HG03378 (cell line): Measurements from ENCODE around the gene ZDHHC1.
"Not testable (repeated sequence)": the region's sequence is repeated elsewhere in the genome, so short reads cannot be mapped to it uniquely, and the experiment has no call there.

Experiments
- ATAC-seq: cut with Tn5 transposase; IDR thresholded peaks from one replicate; pipeline ENCODE4 v1.9.1; 2021; ENCODE audit warnings: mild to moderate bottlenecking, moderate library complexity; ENCODE audit not compliant: unreplicated experiment

ZDHHC1 gene

DNA sequence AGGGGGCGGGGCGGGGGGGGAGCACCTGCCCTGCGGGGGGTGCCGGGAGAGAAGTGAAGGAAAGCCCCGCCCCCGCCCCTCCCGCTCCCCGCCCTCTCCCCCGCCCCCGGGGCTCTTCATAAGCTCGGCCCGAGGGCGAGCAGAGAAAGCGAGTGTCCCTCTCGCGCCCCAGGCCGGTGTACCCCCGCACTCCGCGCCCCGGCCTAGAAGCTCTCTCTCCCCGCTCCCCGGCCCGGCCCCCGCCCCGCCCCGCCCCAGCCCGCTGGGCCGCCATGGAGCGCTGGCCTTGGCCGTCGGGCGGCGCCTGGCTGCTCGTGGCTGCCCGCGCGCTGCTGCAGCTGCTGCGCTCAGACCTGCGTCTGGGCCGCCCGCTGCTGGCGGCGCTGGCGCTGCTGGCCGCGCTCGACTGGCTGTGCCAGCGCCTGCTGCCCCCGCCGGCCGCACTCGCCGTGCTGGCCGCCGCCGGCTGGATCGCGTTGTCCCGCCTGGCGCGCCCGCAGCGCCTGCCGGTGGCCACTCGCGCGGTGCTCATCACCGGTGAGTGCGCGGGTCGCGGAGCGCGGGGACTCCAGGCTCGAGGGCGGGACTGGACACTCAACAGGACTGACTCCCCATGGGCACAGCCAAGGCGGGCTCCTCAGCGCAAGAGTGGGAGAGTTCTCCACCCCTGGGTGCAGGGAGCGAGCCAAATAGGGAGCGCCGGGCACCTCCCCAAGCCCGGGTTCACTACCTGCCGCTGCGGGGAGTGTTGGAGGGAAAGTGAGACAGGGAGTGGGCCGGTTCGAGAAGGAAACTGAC is 14.9 kb upstream of the ZDHHC1 start, which contains the start of gene HSD11B2:
HSD11B2 (plus strand) TSS at position 145 of the 798 bp plus-strand sequence; CDS start at position 273, 128 bp downstream.
- ATAC-seq: no peak

DNA sequence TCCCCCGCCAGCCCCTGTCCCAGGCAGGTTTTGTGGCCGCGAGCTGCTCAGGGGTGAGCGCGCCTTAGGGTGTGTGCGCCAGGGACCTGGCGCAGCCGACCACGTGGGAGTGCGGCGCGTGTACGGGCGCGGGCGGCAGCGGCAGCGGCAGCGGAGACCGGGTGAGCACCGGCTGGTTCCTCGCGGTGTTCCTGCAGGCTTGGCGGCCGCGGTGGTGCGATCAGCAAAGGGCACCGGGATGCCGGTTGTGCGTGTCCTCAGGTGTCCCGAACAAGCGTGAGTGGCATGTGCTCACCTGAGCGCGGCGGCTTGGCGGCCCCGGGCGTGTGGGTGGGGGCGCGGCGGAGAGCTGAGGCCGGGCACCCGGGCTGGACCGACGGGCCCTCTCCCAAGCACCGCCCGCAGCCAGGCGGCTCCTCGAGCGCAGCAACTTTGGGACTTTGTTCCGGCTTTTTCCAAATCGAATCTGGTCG is 14.3 kb upstream of the ZDHHC1 start:
- no peak for ATAC-seq

DNA sequence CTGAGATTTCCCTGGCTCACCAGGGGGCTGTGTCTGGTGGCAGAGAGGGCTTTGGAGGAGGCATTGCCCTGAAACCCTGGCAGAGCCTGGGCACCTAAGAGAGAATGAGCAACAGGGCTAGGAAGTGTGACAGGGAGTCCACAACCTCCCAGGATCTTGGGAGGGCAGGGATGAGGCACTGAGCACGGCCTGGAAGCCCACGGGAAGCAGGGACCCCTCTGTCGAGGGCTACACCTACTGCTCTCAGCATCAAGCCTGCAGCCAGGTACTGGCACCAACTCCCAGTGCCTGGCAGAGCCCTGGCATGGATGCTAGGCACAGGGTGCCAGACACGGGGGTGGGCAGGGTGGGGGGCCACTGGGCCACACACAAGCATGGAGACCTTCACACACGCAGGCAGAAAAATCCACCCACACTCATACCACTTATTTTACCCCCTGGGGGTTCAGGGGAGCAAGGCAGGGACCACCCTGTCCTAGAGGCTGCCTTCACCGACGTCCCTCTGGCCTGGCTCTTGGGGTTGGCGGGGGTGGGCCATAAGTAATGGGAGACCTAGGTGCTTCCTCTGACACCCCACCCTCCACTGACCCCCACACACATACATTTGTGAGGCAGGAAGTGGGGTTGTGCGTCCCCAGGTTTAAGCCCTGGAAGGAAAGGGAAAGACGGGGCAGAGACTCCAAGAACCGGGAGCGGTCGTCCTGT is 13.7 kb upstream of the ZDHHC1 start:
- ATAC-seq: no peak

DNA sequence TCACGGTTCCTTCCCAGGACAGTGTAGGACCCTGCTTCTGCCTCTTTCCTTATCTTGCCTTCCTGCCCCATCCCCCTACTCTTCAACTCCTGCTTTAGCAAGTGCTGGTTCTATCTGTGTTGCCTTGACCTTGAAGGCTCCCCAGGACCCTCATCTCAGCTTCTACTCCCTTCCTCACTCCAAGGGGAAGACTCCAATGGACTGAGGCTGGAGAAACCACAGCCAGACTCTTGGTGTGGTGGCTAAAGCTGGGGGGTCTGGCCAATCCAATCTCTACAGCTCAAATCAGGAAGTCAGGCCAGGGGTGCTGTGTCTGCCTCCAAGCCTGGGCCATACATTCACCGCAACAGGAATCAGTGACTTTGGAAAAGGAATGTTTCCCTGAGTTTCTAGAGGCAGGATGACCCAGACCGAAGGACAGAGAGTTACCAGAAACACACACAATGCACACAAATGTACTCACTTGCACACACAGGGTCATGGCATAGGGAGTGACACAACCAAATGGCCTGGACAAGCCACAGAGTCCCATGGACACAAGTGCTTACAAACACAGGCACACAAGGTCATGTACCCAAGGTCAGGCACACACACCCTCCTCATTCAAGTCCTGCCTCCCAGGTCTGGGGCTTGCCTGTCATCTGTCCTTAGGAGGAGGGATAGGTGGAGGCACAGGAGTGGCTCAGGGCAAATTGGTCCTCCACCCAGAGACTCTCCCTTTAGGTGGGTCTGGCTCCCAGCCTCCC is 12.9 kb upstream of the ZDHHC1 start:
- no peak for ATAC-seq

DNA sequence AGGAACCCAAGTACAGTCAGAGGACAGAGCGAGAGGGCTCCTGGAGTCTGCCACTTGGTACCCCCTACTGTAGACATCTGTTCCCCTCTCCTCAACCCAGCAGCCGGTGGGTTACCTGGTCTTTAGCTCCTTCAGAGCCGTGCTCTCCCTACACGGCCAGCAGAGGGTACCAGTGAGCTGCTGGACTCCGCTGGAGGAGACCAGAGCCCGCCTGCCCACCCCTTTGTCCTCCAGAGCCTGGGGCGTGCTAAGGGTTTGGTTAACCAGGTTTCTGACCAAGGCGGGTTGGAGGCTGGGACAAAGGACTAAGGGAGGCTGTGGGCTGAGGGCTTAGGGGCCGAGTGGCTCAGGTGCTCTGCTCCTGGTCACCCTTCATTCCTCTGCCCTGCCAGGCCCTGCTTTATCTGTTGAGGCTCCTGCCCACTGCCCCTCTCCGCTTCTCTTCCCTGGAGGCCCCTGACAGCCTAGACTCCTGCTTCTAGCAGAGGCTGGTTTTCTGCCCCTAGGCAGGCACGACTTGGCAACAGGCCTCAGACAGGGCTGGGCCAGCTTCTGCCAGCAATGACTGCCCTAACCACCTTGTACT is 12.0 kb upstream of the ZDHHC1 start:
- no peak for ATAC-seq

DNA sequence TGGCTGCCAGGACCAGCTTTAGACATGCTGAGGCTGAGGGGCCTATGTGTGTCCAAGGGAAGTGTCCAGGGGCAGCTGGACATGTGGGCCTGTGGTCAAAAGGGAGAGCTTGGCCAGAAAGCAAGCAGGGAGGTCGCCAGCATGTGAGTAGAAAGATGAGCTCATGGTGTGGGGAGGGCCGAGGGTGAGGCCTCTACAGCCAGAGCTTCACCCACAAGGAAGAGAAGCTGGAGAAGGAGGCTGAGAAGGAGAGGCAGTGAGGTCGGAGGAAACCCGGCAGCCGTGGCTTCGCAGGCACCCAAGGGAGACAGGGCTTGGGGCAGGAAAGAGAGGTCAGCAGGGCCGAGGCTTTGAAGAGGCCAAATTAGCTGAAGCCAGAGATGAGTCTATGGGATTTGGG is 10.7 kb upstream of the ZDHHC1 start:
- ATAC-seq: no peak

DNA sequence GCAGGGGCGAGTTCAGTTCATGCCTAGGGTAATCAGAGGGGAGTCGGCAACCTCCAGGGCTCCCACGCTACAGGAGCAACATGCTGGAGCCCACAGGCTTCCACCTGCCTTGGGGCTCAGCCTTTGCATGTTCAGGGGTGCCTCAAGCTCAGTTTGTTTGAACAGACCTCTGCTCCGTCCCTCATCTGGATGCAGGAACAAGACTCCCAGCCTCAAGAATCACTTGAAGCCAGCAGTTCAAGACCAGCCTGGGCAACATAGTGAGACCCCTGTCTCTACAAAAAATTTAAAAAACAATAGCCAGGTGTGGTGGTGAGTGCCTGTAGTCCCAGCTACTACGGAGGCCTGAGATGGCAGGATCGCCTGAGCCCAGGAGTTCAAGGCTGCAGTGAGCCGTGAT is 9.7 kb upstream of the ZDHHC1 start:
- ATAC-seq: no peak

DNA sequence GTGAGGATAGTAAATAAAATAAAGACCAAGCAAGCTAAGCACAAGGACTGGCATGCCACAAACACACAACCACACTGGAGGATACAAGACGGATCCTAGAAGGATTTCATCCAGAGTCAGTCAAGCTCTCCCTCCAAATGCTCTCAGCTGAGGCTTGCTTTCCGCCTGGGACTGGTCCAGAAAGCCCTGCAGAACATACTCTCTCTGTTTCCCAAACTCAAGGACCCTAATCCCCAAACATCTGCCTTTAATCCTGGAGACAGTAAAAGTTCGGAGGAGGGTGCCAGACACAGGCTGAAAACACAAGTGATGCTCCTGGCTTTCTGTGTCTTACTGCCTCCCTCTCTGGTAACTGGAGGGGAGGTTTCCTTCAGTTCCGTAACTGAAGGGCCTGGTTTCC is 9.3 kb upstream of the ZDHHC1 start:
- ATAC-seq: no peak

DNA sequence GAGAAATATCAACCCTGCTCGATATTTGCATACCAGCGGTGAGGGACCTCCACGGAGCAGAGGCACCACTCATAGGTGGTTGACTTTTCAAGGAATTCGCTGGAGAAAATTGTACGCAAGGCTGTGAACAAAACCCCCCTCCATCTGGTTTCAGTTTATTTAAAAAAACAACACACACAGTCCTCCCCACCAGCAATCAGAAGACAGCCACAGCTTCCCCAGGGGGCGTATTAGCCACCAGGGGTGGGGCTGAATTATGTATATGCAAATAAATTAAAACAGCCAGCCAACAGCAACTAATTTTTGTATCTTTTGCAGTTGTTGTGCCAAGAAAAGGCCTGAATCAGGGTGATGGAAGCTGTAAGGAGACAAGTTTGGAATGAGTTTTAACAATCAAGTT is 8.8 kb upstream of the ZDHHC1 start:
- no peak for ATAC-seq

DNA sequence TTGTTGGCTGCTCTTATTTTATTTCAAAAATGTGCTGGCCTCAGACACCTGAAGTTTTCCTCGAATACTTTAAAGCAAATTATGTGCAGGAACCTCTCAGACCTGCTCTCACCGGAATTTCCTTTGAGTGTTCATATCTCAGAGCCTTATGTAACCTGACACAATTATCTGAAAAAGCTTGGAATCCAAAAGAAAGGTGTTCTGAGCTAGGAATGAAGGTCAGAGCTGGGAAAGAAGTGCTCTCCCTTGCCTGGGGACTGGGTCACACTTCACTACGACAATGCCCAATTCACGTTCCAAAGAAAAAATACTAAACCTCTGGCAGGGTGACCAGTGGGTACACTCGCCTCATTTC is 8.0 kb upstream of the ZDHHC1 start:
- ATAC-seq: no peak

DNA sequence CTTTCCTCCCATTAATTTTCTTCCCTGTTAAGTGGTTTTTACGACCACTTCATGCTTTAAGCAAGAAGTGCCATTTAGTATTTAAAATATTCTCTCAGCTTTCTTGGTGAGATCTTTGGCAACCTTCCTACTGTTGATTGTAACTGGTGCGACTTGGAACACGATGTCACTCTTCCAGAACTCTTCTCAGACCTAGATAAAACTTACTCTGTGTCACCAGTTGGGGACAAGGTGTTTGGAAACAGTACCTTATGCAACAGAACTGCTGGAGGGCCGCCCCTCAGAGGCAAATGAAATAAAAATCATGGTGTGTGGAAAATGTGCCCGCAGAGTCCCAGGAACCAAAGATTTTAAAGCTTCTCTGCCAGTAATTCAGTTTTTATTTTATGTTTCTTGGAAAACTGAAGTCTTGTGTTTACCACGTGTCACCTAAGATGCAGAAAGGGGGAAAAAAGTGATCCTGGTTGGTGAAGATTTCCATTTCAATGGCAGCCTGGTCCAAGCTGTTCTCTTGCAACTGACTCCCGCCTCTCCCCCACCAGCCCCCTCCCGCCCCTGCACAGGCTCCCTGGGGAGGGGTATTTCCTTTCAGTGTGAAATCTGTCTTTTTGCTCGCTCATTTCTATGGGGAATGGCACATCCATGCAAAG is 7.5 kb upstream of the ZDHHC1 start:
- no peak for ATAC-seq

DNA sequence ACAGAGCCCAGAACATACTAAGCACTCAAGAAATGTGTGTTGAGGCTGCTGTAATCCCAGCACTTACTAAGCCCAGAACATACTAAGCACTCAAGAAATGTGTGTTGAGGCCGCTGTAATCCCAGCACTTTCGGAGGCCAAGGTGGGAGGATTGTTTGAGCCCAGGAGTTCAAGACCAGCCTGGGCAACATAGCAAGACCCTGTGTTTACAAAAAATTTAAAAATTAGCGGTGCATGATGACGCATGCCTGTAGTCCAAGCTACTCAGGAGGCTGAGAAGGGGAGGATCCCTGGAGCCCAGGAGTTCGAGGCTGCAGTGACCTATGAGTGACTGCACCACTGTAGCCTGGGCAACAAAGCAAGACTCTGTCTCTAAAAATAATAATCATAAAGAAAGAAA is 6.7 kb upstream of the ZDHHC1 start:
- ATAC-seq: no peak

DNA sequence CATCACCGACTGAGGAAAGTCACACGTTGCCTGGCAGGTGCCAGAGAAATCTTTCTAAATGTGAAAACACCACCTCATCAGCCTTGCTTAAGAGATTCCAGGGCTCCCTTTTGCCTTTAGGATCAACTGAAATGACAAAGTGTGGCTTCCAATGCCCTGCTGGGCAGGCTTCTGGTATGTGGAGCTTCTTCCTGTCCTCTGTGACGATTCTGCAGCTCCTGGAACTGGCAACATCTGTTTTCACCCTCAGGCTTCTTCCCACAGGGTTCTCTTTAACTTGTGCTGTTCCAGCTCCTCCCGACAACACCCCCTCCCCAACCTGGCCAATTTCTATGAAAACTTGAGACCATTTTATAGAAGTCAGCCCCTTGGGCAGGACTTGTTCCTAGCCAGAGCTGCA is 4.8 kb upstream of the ZDHHC1 start:
- ATAC-seq: no peak

DNA sequence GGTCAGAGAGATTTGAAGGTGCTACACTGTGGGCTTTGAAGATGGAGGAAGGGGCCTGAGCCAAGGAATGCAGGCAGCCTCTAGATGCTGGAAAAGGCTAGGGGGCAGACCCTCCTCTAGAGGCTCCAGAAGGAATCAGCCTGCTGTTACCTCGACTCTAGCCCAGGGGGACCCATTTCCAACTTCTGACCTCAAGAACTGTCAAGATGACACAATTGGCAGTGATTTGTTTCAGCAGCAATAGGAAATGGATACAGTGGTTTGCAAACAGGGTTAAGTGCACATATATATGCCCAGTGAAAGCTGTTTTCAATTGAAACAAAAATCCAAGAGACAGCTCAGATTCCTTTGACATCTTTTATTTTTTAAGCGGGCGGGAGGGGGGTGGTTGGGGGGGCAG is 3.7 kb upstream of the ZDHHC1 start:
- ATAC-seq: no peak

DNA sequence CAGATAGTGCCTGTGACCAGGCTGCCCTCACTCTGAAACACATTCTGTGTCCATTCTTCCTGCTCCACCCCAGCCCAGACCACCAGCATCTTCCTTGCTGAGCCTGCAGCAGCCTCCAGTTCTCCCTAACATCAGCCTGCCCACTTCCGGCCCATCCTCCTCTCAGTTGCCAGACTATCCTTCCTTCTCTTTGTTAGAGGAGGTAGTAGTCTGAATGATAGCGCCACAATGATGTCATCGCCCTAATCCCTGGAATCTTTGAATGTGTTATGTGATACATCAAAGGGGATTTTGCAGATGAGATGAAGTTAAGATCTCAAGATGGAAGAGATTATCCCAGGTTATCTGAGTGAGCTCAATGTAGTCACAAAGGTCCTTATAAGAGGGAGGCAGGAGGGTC is 3.2 kb upstream of the ZDHHC1 start:
- no peak for ATAC-seq

DNA sequence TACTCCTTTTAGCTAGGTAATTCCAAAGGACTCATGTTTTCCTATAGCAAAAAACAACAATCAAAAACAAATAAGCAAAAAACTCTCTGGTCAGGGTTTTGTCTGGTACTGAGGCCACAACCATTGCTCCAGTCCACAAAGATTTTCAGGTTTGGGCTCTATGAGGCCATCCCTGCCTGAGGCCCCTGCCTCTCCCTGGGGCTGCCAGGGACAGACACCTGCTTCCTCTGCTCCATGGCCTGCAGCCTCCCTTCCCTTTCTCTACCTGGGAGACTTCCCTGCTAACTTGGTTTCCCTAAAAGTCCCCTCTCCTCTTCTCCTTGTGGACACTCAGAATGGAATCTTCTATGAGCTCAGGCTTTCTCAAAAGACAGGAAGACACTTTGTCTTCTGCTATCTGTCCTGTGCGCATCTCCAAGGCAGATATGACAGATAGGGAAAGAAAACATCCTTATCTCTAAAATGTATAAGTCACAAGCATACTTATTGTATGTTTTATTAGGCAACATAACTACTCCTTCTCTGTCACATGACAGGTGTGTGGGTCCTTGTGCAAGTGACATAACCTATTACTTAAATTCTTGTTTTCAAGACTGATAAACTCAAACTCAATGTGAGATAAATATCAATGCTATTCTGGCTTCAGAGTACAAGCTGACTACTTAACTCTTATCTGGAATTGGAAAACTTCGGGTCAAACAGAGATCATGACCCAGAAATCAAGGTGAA is 1.2 kb upstream of the ZDHHC1 start:
- ATAC-seq: no peak

DNA sequence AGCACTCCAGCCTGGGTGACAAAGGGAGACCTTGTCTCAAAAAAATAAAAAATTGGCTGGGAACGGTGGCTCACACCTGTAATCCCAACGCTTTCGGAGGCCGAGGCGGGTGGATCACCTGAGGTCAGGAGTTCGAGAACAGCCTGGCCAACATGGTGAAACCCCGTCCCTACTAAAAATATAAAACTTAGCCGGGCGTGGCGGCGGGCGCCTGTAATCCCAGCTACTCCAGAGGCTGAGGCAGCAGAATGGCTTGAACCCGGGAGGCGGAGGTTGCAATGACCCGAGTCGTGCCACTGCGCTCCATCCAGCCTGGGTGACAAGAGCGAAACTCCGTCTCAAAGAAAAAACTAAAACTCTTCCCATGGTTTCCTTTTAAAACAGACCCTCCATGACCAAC is 856 bp downstream of the ZDHHC1 start:
- ATAC-seq: not testable (repeated sequence)

DNA sequence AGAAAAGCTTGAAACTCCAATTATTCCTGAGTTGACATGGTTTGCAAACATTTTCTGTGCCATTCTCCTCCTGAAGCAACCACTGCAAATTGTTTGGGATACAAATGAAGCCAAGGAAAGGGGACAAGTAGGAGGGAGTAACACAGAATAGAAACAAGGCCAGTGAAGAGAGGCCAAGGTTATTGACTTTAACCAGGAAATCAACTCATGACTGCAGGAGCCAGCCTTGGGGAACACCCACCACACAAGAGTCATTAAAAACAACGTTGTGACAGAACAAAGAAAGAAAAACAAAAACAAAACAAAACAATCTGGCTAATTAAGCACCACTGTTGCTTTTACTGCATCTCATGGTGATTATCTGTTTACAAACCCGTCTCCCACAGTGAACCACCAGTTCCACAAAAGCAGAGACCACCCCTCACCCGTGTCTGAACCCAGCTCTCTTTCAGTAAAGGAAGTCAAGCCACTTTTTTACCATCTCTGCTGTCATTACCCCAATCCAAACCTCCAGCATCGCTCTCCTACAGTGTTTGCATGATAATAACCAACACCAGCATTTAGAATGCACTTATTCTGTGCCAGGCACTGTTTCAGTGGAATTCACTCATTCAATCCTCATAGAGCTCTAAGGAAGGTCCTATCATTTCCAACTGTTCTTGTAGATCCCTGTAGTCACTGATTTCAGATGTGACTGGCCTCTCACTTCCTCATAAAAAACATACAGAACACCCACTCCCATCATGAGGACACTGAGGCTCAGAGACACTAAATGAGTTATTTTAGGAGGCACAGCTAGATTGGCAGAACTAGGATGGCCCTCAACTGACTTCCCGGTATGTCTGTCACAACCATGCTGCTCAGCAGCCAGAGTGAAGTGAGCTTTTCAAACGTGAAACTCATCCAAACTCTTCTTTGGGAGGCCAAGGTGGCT is 2.0 kb downstream of the ZDHHC1 start:
- ATAC-seq: no peak

DNA sequence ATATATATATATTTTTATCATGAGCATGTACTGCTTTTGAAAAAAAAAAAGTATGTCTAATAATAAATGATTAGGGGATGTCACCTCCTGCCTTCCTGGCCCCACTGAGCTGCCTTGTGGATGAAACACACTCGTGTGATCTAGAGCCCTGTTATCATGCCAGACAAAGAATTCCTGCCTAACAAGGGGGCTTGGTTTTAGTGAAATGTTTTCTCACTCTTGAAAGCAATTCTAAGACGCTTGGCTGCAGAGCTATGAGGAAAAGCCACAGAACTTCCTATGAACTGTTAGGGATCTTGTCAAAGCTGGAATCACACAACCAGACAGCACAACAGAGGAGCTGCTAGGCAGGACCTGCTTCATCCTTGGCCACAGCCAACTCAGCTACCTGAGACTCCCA is 4.0 kb downstream of the ZDHHC1 start:
- no peak for ATAC-seq
